Right renal pelvis (tissue), 4 donors: Measurements from ENCODE around the gene SERPINB10. TPM values are rescaled to one million over a fixed set of nuclear protein-coding genes. Genes with fewer than 3 reads are reported as not detected.
"Not testable (repeated sequence)": the region's sequence is repeated elsewhere in the genome, so short reads cannot be mapped to it uniquely, and the experiment has no call there.

ENCODE experiments used
- DNase-seq, 4 donors: peaks; one replicate each; pipeline ENCODE4 v3.0.0-alpha.2; 2013; ENCODE audit warnings: low read depth in 4 of 4, low spot score in 3 of 4, missing footprints in 1 of 4
- polyA plus RNA-seq, 4 donors: library from polyadenylated mRNA; unstranded; fragments of 120-200 nt; gene quantifications; one replicate each; pipeline ENCODE4 v1.2.1, GENCODE V29; 2013; ENCODE audit not compliant: insufficient read length in 4 of 4

Gene SERPINB10
- polyA plus RNA-seq, 4 donors: 0.04 to 0.34 (median 0.08) TPM; not detected in 1

DNA sequence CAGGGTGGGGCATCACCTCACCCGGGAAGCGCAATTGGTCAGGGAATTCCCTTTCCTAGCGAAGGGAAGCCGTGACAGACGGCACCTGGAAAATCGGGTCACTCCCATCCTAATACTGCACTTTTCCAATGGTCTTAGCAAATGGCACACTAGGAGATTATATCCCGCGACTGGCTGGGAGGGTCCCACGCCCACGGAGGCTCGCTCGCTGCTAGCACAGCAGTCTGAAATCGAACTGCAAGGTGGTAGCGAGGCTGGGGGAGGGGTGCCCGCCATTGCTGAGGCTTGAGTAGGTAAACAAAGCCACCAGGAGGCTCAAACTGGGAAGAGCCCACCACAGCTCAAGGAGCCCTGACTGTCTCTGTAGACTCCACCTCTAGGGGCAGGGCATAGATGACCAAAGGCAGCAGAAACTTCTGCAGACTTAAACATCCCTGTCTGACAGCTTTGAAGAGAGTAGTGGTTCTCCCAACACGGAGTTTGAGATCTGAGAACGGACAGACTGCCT is 32.8 kb downstream of the SERPINB10 start:
- not testable (repeated sequence) for DNase-seq

DNA sequence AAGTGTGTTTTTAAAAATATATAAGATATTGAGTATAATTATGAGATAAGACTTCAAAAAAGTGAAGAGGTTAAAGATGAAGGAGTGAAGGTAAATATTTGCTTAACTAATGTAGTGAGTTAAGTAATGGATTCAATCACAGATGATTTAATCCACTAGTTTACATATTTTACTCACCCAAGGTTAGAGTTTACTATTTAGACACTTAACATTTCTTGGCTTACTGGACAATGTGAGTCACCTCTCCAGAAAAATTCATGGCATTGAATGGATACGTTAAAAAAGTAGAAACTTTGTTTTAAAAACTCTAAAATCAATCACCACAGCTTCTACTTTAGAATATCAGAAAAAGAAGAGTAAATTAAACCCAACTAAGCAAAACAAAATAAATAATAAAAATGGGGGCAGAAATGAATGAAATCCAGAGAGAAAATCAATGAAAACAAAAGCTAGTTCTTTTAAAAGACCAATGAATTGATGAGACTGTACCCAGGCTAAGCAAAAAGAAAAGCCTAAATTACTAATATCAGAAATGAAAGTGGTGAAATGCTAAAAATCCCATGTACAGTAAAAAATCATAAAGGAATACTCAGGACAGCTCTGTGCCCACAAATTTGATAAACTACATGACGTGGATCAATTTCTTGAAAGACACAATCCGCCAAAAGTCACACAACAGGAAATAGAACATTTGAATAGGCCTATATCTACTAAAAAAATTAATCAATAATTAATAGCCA is 39.5 kb downstream of the SERPINB10 start:
- DNase-seq: no peak

DNA sequence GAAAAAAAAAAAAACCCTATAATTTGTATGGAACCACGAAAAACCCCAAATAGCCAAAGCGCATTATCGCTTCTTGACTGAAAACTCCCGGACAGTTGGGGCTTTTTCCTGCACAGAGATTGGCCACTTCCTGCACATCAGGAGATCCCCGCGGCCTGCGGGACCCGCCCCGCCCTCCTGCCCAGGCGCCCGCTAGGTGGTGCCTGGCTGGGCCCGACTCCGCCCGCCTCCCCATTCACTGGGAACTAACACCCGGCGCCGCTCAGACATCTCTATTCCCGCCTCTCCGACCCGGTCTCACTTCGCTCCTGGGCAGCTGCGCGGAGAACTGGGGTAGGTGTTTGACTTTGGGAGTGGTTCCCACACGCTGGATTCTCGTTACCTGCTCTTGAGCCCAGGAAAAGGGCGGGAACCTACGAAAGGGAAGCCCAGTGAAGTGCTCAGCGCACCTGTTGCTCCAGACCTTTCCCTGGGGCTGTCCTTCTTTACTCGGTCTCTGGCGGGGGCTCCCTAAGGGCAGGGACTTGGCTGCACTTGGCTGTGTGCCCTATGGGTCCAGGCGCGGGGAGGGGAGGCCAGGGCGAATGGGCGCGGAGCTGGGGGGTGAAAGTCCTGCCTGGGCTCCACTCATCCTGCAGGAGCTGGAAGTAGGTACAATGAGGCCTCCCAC is 41.4 kb downstream of the SERPINB10 start, which contains the start of gene HMSD:
TSS of gene HMSD (plus strand) at position 234 of the 670 bp plus-strand sequence. CDS start 4,155 bp downstream, outside the sequence.
- DNase-seq: no peak

DNA sequence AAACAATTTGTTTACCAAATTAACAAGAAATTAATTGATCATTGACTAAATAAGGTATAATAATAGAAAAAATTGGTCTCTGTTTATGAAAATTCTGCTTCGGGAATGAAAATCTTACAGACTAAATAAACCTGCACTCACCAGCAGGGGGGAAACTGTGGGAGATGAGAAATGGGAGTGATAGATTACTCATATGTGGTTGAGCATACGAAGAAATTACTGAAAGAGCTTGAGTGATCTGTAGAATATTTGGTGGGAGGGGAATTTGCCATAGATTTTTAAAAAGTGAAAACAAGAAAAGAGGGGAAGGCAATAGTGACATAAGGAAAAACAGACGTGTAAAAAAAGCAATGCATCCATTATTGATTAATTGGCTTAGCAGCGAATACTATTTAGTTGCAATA is 43.5 kb downstream of the SERPINB10 start:
- DNase-seq: no peak

DNA sequence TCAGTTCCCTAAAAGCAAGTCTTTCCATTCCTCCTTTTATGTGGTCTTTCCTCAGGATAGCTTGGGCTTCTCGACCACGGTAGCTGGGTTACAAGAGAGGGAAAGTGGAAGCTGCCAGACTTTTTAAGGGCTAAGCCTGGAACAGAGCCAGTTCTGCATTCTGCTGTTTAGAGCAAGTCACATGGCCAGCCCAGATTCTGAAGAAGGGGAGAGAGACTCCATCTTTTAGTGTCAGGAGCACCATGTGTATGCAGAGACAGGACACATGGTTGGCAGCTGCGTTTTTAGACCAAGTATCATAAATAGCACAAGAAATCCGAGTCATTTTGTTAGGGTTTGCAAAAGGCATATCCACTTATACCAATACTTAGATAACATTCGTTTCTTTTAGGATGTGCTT is 46.1 kb downstream of the SERPINB10 start:
- DNase-seq: no peak

DNA sequence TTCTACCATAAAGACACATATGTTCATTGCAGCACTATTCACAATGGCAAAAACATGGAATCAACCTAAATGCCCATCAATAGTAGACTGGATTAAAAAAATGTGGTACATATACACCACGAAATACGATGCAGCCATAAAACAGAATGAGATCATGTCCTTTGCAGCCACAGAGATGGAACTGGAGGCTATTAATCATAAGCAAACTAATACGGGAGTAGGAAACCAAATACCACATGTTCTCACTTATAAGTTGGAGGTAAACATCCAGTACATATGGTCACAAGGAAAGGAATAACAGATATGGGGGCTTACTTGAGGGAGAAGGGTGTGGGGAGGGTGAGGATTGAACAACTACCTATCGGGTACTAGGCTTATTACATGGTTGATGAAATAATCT is 49.0 kb downstream of the SERPINB10 start:
- no peak for DNase-seq

DNA sequence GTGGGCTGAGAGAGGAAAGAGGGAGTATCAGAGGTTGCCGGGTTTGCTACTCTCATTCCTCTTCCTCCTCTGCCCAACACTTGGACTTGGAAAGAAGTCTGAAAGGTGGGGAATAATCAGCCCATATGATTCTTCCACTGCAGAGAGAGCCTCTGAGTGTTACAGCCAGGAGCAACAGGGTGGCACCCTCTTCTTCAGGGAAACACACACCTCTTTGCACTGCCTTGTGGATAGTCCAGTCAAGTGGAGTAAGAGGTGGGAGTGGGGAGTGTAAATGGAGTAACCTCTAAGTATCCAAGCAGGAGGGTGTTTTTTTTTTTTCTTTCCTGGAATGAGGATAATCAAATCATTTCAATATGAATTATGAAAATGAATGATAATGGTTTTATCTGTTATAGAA is 53.1 kb downstream of the SERPINB10 start:
- no peak for DNase-seq

DNA sequence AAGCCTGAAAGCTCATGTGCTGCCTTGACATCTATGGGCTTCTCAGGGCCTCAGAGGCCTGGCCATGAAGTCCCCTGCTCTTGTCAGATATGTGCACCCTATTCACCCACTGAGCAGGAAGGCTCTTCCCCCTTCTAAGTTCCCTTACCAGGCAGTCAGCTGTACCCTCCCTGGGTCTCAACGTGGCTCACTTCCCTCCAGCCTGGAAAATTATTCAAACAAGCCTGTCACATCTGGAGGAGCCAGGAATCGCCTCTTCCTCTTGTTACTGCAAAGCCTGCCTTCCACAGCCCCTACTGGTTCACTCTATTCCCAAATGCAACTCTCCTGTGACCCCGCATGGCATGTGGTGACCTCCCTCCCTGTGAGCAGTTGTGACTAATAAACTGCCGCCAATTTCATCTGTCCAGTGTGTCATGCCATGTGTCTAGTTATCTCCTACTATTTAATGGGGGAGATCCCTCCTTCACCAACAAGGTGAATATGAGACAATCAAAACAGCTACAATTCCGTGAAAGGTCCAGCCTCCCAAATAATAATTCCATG is 53.8 kb downstream of the SERPINB10 start:
- no peak for DNase-seq

DNA sequence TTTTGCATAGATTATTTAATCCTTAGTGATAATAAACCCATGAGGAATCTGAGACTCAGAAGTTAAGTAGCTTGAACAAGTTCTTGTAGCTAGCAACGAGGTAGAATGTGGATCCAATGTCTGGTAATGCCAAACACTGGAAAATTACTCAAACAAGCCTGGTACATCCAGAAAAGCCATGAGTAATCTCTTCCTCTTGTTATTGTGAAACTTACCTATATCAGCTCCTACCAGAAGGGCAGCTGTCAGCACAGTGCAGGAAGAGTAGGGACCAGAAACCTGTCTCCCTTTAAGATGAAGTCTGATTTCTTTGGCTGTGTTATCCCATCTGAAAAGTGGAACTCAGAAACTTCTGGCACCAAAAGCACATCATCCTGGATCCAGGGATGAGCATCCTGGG is 54.4 kb downstream of the SERPINB10 start:
- no peak for DNase-seq

DNA sequence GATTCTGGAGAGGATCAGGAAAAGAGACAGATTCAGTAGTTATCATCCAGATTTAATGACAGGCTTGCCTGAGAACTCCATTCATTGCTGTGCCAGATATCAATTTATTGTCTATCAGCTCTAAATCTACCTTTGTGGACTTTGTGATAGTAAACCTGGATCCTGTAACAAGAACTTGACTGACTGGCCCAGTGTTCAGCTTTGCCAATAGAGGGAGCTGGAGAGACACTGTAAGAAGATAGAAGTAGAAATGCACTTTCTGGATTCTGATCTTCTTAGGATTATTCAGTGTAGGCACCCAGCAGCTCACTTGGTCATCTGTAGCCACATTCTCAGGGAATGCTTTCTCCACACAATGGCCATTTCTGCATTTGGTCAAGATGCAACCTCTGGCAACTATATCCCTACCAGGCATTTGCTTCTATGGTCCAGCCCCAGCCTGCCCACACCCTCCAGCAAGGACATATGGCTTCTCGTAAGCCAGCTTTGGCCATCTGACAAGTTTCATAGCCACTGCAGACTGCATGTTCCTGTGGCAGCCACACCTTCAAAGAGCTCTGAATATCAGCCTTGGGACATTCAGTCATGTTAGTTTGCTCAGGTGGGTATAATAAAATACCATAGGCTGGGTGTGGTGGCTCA is 56.0 kb downstream of the SERPINB10 start:
- DNase-seq: no peak

DNA sequence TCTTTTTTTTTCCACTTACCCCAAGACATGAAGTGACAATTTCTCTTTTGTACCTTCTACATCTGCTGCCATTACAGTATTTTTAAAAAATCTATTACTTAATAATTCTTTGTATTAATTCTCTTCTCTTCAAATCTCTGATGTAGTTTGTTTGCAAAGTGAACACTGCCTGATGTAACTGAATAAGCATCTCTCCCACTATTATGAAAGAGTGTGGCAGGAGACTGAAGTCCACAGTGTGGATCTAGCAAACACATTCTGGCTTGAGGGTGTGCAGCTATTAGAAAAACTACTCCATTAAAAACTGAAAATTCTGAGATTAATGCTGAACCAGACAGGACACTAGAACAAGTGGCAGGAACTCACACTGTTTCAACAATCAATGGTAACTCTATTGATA is 57.1 kb downstream of the SERPINB10 start:
- DNase-seq: no peak

DNA sequence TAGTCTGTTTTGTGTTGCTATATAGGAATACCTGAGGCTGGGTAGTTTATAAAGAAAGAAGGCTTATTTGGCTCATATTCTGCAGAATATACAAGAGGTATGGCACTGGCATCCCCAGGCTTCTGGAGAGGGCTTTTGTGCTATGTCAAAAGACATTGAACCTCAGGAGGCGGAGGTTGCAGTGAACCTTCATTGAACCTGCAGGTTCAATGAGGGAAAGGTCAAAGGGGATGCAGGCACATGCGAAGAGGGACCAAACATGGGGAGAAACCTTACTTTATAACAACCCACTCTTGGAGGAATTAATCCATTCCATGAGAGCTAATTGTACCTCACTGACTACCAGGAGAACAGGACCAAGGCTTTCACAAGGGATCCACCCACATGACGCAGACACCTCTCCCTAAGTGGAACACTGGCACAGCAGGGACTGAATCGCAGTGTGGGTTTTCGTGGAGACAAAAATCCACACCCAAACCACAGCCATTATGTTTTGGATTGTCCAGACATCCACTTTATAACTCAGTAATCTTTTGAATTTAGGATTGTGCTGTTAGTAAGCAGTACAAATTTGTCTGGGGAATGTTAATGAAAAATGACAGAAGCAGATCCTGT is 58.1 kb downstream of the SERPINB10 start:
- DNase-seq: no peak

DNA sequence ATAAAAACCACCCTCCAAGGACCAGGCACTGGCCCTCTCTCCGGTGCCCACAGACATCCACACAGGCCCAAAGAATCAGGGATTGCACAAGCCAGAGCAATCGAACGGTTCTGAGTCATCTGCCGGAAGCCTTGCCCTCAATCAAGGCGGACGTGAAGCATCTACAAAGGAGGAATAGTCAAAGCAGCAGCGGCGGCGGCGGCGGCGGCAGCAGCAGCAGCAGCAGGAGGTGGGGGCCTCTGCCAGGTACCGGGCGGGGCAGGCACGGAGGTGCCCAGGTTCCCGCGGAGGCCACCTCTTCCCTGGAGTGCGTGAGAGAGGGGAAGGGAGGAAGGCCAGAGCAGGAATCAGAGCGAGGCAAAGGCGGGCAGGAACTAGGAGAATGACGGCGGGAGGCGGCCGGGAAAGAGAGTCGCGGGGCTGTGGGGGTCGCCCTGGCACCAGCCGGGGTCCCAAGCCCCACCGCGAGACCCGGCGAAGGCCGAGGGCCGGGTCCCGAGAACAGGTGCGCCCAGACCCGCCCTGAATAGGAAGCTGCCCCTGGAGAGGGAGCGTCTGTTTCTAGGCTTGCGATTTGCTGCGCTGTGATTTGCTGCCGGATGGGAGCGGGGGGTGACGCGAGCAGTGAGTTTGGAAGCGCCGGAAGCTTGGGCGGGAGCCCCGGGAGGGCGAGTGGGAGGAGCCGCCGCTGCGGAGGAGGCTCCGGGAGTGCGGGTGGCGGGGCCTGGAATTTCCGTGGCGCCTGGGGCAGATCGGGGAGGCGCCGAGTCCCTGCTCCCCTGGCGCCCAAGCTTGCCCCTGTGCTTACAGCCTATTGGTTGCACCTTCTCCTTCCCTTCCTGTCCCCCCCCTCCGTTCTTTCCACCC is 62.4 kb downstream of the SERPINB10 start, which contains the start of gene SERPINB8:
TSS of gene SERPINB8 (plus strand) at position 140 of the 867 bp plus-strand sequence. CDS start 8,228 bp downstream, outside the sequence.
- peak; percentile 81 to 89 (median 82) for DNase-seq

DNA sequence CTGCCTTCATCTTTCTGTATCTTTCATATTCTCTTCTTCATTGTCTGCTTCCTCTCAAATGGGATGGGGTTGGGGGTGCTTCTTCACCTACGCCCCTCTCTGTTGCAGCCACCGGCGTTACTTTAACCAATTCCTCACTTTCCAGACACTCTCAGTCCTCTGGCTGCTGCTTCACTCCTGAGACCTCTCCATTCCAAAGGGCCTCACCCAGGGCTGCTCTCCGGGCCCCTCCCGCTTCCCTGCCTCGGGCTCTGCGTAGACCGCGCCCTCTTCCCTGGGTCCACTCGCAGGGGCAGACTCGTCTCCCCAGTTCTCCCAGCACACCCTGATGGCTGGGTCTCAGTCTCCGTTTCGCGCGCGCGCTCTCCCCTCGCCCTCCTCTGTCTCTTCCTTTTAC is 63.0 kb downstream of the SERPINB10 start:
- DNase-seq: no peak

DNA sequence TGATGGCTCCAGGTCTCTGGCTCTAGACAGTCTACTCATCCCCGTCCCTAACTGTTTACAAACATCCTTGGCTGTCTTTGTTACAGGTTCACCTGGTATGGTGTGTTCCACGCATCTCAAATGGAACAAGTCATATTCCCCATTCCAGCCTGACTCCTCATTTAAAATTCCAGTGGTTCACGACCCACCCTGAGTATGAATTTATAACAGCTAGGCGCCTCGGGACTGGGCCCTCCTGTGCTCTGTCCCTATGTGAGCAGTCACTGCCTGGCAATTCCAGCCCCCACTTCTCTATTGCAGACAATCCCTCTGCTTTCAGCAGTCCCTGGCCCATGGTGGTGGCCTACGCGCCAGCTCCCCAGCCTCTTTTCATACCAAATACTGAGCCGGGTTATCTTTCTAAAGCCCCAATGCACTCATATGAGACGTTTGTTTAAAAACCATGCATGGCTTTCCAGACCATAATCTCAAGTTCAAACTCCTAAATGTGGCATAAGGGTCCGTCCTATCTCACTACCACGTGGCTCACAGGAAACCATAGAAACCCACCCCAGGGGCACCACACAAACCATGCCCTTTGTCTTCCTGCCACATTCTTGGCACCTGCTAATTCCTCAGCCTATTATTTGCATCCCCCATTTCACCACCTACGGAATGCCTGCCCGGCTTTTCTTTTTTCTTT is 63.7 kb downstream of the SERPINB10 start:
- no peak for DNase-seq

DNA sequence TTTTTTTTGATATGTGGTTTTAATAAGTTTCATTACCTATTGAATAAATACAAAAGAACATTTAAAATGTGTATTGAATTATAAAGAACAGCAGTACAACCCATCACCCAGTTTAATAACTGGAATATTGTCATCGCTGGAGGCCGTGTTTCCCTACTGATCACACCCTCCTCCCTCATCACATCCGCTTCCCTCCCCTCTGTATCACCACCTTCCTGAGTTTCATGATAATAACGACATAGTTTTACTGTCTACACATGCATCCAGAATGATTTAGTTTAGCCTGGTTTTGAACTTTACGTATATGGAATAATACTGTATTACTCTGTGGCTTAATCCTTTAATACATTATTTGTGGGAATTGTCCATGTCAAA is 64.2 kb downstream of the SERPINB10 start:
- DNase-seq: no peak

DNA sequence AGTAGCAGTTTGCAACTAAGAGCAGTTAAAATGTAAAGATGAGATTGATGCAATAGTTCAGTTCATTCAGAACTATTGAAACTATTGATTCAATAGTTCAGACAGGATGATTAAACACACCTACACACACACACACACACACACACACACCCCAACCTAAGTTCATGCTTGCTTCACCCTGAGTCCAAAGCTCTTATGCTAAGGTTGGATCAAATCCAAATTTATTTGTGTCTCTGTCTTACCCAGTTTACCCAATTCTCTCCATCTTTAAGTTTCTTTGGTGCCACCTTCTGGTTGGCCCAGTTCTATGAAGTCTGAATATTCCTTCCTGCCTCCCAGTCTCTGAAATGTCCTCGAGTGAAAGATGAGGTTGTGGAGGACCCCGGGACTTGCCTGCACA is 67.2 kb downstream of the SERPINB10 start:
- no peak for DNase-seq

DNA sequence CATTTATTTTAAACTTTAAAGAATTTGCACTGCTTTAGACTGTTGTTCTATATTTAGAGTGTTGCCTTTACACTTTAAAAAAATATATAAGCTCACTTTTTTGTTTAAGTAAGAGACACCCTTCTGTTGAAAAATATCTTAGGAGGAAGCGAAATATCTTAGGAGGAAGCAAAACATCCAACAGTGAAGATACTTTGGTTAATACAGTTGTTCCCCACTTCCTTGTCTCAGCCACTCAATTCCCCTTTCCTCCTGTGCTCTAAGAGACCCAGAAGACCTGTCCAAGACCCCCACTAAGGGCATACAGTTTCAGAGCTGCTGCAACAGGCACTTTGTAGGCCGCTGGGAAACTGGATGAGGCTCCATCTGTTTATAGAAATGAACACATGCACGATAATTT is 67.9 kb downstream of the SERPINB10 start:
- DNase-seq: no peak

DNA sequence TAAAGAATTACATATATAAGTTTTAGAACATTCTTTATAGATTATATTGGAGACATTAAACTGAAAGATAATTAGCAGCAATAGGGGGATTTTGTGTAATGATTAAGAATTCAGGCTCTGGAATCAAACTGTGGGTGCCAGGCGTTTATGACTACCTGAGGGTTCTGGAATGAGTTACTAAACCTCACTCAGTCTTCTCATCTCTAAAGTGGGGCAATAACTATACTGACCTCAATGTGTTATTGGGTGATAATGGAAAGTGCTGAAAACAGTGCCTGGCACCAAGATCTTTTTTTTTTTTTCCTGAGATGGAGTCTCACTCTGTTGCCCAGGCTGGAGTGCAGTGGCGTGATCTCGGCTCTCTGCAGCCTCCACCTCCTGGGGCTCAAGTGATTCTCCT is 69.3 kb downstream of the SERPINB10 start:
- DNase-seq: no peak
